ENCODE measurements around the gene HTD2. TPM values are rescaled to one million over a fixed set of nuclear protein-coding genes. Genes with fewer than 3 reads are reported as not detected.

The HTD2 gene
- total RNA-seq, 2 donors from 2014 or later, result 13.9 TPM; not detected in 1

- H3K4me3 ChIP-seq, result no peak overlapping the region
- TF ChIP-seq CTCF (IDR thresholded peaks at IDR 0.05), result no peak
- H3K27me3 ChIP-seq (replicated peaks; ENCODE audit: insufficient read depth), result no peaks in the 10 kb centered on the region
- ATAC-seq (ENCODE audit: insufficient number of reproducible peaks, low FRiP score, low read depth) (no peak), DNase-seq (ENCODE audit: low spot score) (no peak)
- no peaks in the 10 kb centered on the region for H3K9me3 ChIP-seq
- peaks cover 0 to 6% of the 10 kb centered on the region in 2 donors for H3K4me1 ChIP-seq (ENCODE audit: control insufficient read depth in 1 of 2, low read depth in 2 of 2)
- no peaks in the 10 kb centered on the region for H3K36me3 ChIP-seq
- H3K27ac ChIP-seq, result no peak overlapping the region
Observed at GRCh38 chr3:58358092-58358491, 51.8 kb downstream of the HTD2 start.

GRCh38 chr3:58358808-58359207, 52.5 kb downstream of the HTD2 start:
- ATAC-seq (ENCODE audit: insufficient number of reproducible peaks, low FRiP score, low read depth), result no peak
- no peaks in the 10 kb centered on the region for H3K27me3 ChIP-seq (replicated peaks; ENCODE audit: insufficient read depth)
- no peak for DNase-seq (ENCODE audit: low spot score)
- peaks cover 0 to 6% of the 10 kb centered on the region in 2 donors for H3K4me1 ChIP-seq (ENCODE audit: control insufficient read depth in 1 of 2, low read depth in 2 of 2)
- no peak overlapping the region for H3K4me3 ChIP-seq
- no peaks in the 10 kb centered on the region for H3K36me3 ChIP-seq
- TF ChIP-seq CTCF (IDR thresholded peaks at IDR 0.05), result no peak
- H3K9me3 ChIP-seq, result no peaks in the 10 kb centered on the region
- H3K27ac ChIP-seq, result no peak overlapping the region

GRCh38 chr3:58359621-58360020, 53.3 kb downstream of the HTD2 start:
- ATAC-seq (ENCODE audit: insufficient number of reproducible peaks, low FRiP score, low read depth) (no peak), DNase-seq (ENCODE audit: low spot score) (no peak)
- no peaks in the 10 kb centered on the region for H3K27me3 ChIP-seq (replicated peaks; ENCODE audit: insufficient read depth)
- no peak overlapping the region for H3K4me3 ChIP-seq
- H3K9me3 ChIP-seq, result no peaks in the 10 kb centered on the region
- no peak for TF ChIP-seq CTCF (IDR thresholded peaks at IDR 0.05)
- H3K36me3 ChIP-seq, result no peaks in the 10 kb centered on the region
- H3K27ac ChIP-seq, result no peak overlapping the region
- H3K4me1 ChIP-seq (ENCODE audit: control insufficient read depth in 1 of 2, low read depth in 2 of 2), result peaks cover 0 to 6% of the 10 kb centered on the region in 2 donors

- ATAC-seq (ENCODE audit: insufficient number of reproducible peaks, low FRiP score, low read depth) (no peak), DNase-seq (ENCODE audit: low spot score) (no peak)
- TF ChIP-seq CTCF (IDR thresholded peaks at IDR 0.05), result no peak
- H3K27me3 ChIP-seq (replicated peaks; ENCODE audit: insufficient read depth), result no peaks in the 10 kb centered on the region
- H3K27ac ChIP-seq, result no peak overlapping the region
- H3K4me3 ChIP-seq, result no peak overlapping the region
- H3K36me3 ChIP-seq, result no peaks in the 10 kb centered on the region
- H3K4me1 ChIP-seq (ENCODE audit: control insufficient read depth in 1 of 2, low read depth in 2 of 2), result no peaks in the 10 kb centered on the region
- H3K9me3 ChIP-seq, result no peaks in the 10 kb centered on the region
Observed at GRCh38 chr3:58361866-58362265, 55.5 kb downstream of the HTD2 start.

GRCh38 chr3:58366699-58367098, 60.4 kb downstream of the HTD2 start:
- H3K36me3 ChIP-seq, result no peaks in the 10 kb centered on the region
- no peak overlapping the region for H3K4me3 ChIP-seq
- H3K9me3 ChIP-seq, result no peaks in the 10 kb centered on the region
- H3K27ac ChIP-seq, result no peak overlapping the region
- TF ChIP-seq CTCF (IDR thresholded peaks at IDR 0.05), result no peak
- no peaks in the 10 kb centered on the region for H3K27me3 ChIP-seq (replicated peaks; ENCODE audit: insufficient read depth)
- ATAC-seq (ENCODE audit: insufficient number of reproducible peaks, low FRiP score, low read depth) (no peak), DNase-seq (ENCODE audit: low spot score) (no peak)
- no peaks in the 10 kb centered on the region for H3K4me1 ChIP-seq (ENCODE audit: control insufficient read depth in 1 of 2, low read depth in 2 of 2)

Data from thoracic aorta (tissue), 2 donors.